HepG2 (cell line): Measurements from ENCODE around the gene SRSF11. TPM values are rescaled to one million over a fixed set of nuclear protein-coding genes. Genes with fewer than 3 reads are reported as not detected.

Source experiments
- FOSL1 ChIP-seq: sonication (generic); formaldehyde crosslinking; IDR thresholded peaks from 2 replicates; pipeline ENCODE4 v1.9.0; 2021; ENCODE audit warnings: missing genetic modification reagents, borderline replicate concordance
- GPN1 ChIP-seq: sonication (generic); formaldehyde crosslinking; IDR thresholded peaks from 2 replicates; pipeline ENCODE4 v1.5.1; 2020; ENCODE audit warnings: missing genetic modification reagents, borderline replicate concordance
- MAF1 ChIP-seq: sonication (generic); formaldehyde crosslinking; IDR thresholded peaks from 2 replicates; pipeline ENCODE4 v1.5.0; 2020; ENCODE audit warnings: missing genetic modification reagents, borderline replicate concordance
- MAFK ChIP-seq, 2 experiments: IDR thresholded peaks in 1 of 2; conservative IDR thresholded peaks in 1 of 2; 2 replicates each; pipeline ENCODE4 v1.6.1; 2011; ENCODE audit warnings: improper control_type of control experiment in 2 of 2, low read length in 2 of 2
- NFIB ChIP-seq: sonication (generic); formaldehyde crosslinking; IDR thresholded peaks from 2 replicates; pipeline ENCODE4 v1.9.0; 2021; ENCODE audit warnings: missing genetic modification reagents, mild to moderate bottlenecking, borderline replicate concordance
- ZFP37 ChIP-seq: sonication (generic); formaldehyde crosslinking; IDR thresholded peaks from 2 replicates; pipeline ENCODE4 v1.4.0; 2020; ENCODE audit warnings: missing genetic modification reagents, borderline replicate concordance
- ZIK1 ChIP-seq: sonication (generic); formaldehyde crosslinking; IDR thresholded peaks from 2 replicates; pipeline ENCODE4 v1.5.0; 2020; ENCODE audit warnings: mild to moderate bottlenecking, low read depth, missing genetic modification reagents, borderline replicate concordance
- ZNF850 ChIP-seq: sonication (generic); formaldehyde crosslinking; conservative IDR thresholded peaks from 2 replicates; pipeline ENCODE4 v1.9.0; 2021; ENCODE audit warnings: mild to moderate bottlenecking, missing genetic modification reagents
- ZSCAN12 ChIP-seq: sonication (generic); formaldehyde crosslinking; IDR thresholded peaks from 2 replicates; pipeline ENCODE4 v1.9.0; 2021; ENCODE audit warnings: mild to moderate bottlenecking, missing genetic modification reagents
- ZSCAN21 ChIP-seq: sonication (generic); formaldehyde crosslinking; IDR thresholded peaks from 2 replicates; pipeline ENCODE4 v1.8.0; 2022; ENCODE audit warnings: mild to moderate bottlenecking, missing genetic modification reagents, moderate library complexity, borderline replicate concordance
- polyA plus RNA-seq, 8 experiments: library from polyadenylated mRNA; depleted of rRNA in 3 of 8; stranded (reverse) in 7 of 8; unstranded in 1 of 8; fragments of >200 nt; fragmentation: Illumina TruSeq in 4 of 8; extraction: Trizol in 4 of 8; gene quantifications; 2 replicates each; pipeline versions ENCODE4 v1.2.1 to v1.2.3, GENCODE V29; 2011 to 2016; ENCODE audit warnings: low read depth in 4 of 8, missing spikeins in 1 of 8, mixed read lengths in 1 of 8; ENCODE audit not compliant: insufficient read depth in 1 of 8
- total RNA-seq, 5 experiments: library from RNA; depleted of rRNA; stranded (reverse); fragments of >200 nt; fragmentation: Illumina TruSeq; extraction: Trizol; gene quantifications; 2 replicates each; pipeline ENCODE4 v1.2.3, GENCODE V29; 2016; ENCODE audit warnings: low read depth in 1 of 5
- TF ChIP-seq, protein P1 (sequence below): sonication (generic); formaldehyde crosslinking; IDR thresholded peaks from 2 replicates; pipeline ENCODE4 v1.8.0; 2022; ENCODE audit warnings: mild to moderate bottlenecking, missing genetic modification reagents
- TF ChIP-seq, protein P2 (sequence below): sonication (generic); formaldehyde crosslinking; IDR thresholded peaks from 2 replicates; pipeline ENCODE4 v1.4.0; 2020; ENCODE audit warnings: low read depth, mild to moderate bottlenecking, missing genetic modification reagents
- TF ChIP-seq, protein P3 (sequence below): sonication (generic); formaldehyde crosslinking; IDR thresholded peaks from 2 replicates; pipeline ENCODE4 v1.5.1; 2020; ENCODE audit warnings: missing genetic modification reagents, mild to moderate bottlenecking, borderline replicate concordance
- TF ChIP-seq, protein P4 (sequence below): sonication (generic); formaldehyde crosslinking; IDR thresholded peaks from 2 replicates; pipeline ENCODE4 v1.9.0; 2021; ENCODE audit warnings: mild to moderate bottlenecking, missing genetic modification reagents
- TF ChIP-seq, protein P5 (sequence below), 2 experiments: sonication (generic) in 1 of 2; formaldehyde crosslinking in 1 of 2; IDR thresholded peaks; 2 replicates each; pipeline versions ENCODE4 v1.5.1 to v1.6.1; 2011 to 2020; ENCODE audit warnings: borderline replicate concordance in 1 of 2, low read depth in 1 of 2, low read length in 1 of 2, mild to moderate bottlenecking in 1 of 2, missing genetic modification reagents in 1 of 2, moderate library complexity in 1 of 2

The SRSF11 gene
- total and polyA plus RNA-seq, 2 of the 13 experiments (the other 11 are each of a cell fraction or from before 2014, with no cell fraction given) = 118 to 381 TPM

DNA sequence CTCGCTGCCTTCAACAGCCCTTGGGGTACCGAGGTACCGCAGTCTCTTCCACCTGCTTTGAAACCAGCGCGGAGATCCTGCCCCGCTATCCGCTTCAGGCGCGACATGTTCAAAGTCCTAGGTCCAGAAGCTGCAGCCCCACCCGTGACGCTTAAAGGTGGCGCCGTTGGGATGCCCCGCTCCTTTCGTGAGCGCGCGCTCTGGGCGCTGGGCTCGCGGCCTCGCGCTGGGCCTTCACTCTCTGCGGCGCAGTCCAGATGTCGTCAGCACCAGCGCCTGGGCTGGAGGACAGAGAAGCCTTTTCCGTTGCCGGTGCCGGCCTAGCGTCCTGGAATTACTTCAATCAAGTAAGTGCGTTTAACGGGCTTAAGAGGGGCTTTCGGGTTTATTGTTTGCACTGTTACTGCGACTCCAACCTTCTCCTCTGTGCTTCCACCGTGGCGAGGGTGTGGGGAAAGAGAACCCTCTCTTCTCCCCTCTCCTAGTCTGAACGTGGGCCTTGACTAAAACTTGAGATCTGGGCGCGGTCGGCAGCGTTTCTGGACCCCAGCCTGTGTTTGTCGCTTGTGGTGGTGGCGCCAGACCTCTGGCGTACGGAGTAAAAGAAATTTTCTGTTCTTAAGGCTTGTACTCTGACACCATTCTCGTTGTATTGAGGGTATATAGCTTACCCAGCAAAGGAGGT, 15.6 kb upstream of the SRSF11 start, which contains the start of gene LRRC40 (continued):
- TF ChIP-seq, protein P1, sequence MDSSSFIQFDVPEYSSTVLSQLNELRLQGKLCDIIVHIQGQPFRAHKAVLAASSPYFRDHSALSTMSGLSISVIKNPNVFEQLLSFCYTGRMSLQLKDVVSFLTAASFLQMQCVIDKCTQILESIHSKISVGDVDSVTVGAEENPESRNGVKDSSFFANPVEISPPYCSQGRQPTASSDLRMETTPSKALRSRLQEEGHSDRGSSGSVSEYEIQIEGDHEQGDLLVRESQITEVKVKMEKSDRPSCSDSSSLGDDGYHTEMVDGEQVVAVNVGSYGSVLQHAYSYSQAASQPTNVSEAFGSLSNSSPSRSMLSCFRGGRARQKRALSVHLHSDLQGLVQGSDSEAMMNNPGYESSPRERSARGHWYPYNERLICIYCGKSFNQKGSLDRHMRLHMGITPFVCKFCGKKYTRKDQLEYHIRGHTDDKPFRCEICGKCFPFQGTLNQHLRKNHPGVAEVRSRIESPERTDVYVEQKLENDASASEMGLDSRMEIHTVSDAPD (CRISPR knock-in tag) = peak; percentile 52; the same call in 1 of the 2 replicates
- TF ChIP-seq GPN1 (CRISPR knock-in tag) (peak; percentile 42; the same call in 1 of the 2 replicates), ZSCAN12 (CRISPR knock-in tag) (no peak), ZIK1 (CRISPR knock-in tag) (peak; percentile 84; the same call in 1 of the 2 replicates), FOSL1 (CRISPR knock-in tag) (no peak), NFIB (no peak), ZNF850 (no peak), ZSCAN21 (CRISPR knock-in tag) (peak; percentile 66; the same call in 1 of the 2 replicates), ZFP37 (CRISPR knock-in tag) (0 out of 2 replicates have a peak, but pooled peaks have one; percentile 44), MAF1 (CRISPR knock-in tag) (peak; percentile 73; the same call in 1 of the 2 replicates), MAFK (conservative IDR thresholded peaks at IDR 0.05 in 1 of 2, IDR thresholded peaks at IDR 0.05 in 1 of 2; ENCODE audit: low read length in 2 of 2) (no peak)
- TF ChIP-seq, protein P2, sequence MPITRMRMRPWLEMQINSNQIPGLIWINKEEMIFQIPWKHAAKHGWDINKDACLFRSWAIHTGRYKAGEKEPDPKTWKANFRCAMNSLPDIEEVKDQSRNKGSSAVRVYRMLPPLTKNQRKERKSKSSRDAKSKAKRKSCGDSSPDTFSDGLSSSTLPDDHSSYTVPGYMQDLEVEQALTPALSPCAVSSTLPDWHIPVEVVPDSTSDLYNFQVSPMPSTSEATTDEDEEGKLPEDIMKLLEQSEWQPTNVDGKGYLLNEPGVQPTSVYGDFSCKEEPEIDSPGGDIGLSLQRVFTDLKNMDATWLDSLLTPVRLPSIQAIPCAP (CRISPR knock-in tag) = no peak
- TF ChIP-seq, protein P3, sequence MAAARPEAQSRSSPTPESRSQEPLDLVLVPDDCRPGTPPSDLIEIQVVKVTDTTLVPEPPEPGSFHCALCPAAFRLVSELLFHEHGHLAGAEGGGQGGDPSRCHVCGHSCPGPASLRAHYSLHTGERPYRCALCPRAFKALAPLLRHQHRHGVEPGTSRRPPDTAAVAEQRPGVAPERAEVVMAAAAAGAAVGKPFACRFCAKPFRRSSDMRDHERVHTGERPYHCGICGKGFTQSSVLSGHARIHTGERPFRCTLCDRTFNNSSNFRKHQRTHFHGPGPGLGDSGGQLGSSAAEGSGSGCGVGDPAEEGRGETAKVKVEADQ (CRISPR knock-in tag) = peak; percentile 85; the same call in 1 of the 2 replicates
- TF ChIP-seq, protein P4, sequence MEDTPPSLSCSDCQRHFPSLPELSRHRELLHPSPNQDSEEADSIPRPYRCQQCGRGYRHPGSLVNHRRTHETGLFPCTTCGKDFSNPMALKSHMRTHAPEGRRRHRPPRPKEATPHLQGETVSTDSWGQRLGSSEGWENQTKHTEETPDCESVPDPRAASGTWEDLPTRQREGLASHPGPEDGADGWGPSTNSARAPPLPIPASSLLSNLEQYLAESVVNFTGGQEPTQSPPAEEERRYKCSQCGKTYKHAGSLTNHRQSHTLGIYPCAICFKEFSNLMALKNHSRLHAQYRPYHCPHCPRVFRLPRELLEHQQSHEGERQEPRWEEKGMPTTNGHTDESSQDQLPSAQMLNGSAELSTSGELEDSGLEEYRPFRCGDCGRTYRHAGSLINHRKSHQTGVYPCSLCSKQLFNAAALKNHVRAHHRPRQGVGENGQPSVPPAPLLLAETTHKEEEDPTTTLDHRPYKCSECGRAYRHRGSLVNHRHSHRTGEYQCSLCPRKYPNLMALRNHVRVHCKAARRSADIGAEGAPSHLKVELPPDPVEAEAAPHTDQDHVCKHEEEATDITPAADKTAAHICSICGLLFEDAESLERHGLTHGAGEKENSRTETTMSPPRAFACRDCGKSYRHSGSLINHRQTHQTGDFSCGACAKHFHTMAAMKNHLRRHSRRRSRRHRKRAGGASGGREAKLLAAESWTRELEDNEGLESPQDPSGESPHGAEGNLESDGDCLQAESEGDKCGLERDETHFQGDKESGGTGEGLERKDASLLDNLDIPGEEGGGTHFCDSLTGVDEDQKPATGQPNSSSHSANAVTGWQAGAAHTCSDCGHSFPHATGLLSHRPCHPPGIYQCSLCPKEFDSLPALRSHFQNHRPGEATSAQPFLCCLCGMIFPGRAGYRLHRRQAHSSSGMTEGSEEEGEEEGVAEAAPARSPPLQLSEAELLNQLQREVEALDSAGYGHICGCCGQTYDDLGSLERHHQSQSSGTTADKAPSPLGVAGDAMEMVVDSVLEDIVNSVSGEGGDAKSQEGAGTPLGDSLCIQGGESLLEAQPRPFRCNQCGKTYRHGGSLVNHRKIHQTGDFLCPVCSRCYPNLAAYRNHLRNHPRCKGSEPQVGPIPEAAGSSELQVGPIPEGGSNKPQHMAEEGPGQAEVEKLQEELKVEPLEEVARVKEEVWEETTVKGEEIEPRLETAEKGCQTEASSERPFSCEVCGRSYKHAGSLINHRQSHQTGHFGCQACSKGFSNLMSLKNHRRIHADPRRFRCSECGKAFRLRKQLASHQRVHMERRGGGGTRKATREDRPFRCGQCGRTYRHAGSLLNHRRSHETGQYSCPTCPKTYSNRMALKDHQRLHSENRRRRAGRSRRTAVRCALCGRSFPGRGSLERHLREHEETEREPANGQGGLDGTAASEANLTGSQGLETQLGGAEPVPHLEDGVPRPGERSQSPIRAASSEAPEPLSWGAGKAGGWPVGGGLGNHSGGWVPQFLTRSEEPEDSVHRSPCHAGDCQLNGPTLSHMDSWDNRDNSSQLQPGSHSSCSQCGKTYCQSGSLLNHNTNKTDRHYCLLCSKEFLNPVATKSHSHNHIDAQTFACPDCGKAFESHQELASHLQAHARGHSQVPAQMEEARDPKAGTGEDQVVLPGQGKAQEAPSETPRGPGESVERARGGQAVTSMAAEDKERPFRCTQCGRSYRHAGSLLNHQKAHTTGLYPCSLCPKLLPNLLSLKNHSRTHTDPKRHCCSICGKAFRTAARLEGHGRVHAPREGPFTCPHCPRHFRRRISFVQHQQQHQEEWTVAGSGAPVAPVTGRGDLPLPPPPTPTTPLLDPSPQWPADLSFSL = no peak
- TF ChIP-seq, protein P5, sequence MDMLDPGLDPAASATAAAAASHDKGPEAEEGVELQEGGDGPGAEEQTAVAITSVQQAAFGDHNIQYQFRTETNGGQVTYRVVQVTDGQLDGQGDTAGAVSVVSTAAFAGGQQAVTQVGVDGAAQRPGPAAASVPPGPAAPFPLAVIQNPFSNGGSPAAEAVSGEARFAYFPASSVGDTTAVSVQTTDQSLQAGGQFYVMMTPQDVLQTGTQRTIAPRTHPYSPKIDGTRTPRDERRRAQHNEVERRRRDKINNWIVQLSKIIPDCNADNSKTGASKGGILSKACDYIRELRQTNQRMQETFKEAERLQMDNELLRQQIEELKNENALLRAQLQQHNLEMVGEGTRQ (IDR thresholded peaks at IDR 0.05; ENCODE audit: low read depth, low read length) = no peak
- TF ChIP-seq, protein P5 (CRISPR knock-in tag; IDR thresholded peaks at IDR 0.05; ENCODE audit: borderline replicate concordance) = no peak; the same call in 1 of the 2 replicates
